ENCODE measurements around the gene RIOK1.

- TF ChIP-seq POLR2A (IDR thresholded peaks at IDR 0.05) (no peak), CTCF (IDR thresholded peaks at IDR 0.05) (no peak), POLR2AphosphoS5 (IDR thresholded peaks at IDR 0.05) (no peak)
Observed at GRCh38 chr6:7454696-7455358, 65.2 kb downstream of the RIOK1 start.
